ENCODE measurements around the gene SLC35F1. TPM values are rescaled to one million over a fixed set of nuclear protein-coding genes. Genes with fewer than 3 reads are reported as not detected.

Gene SLC35F1
- total RNA-seq, 2 donors from 2014 or later: under 0.01 to 0.78 TPM

- Histone ChIP-seq H3K9me3 (no peaks in the 10 kb centered on the region), H3K4me1 (peaks cover 13% of the 10 kb centered on the region), H3K36me3 (replicated peaks in 1 of 2; ENCODE audit: insufficient read depth in 1 of 2, low read depth in 2 of 2) (no peaks in the 10 kb centered on the region), H3K27ac (no peak overlapping the region), H3K27me3 (no peaks in the 10 kb centered on the region), H3K4me3 (no peak overlapping the region)
- DNase-seq: no peak
- intact Hi-C loops (cut with DNase I): no loop called here
- no peak for ATAC-seq
- TF ChIP-seq POLR2A (IDR thresholded peaks at IDR 0.05) (no peak), CTCF (IDR thresholded peaks at IDR 0.05) (no peak)
- 13 to 20% methylated on average over 4 of the region's 4 CpGs for WGBS, 2 donors
Measured at GRCh38 chr6:118317581-118318563, 410.8 kb downstream of the SLC35F1 start.

- TF ChIP-seq CTCF (IDR thresholded peaks at IDR 0.05) (no peak), POLR2A (IDR thresholded peaks at IDR 0.05) (no peak)
- H3K4me1 ChIP-seq: peaks cover 13% of the 10 kb centered on the region
- DNase-seq (no peak), ATAC-seq (no peak)
- H3K27ac ChIP-seq: no peak overlapping the region
- intact Hi-C loops (cut with DNase I): no loop called here
- H3K27me3 ChIP-seq: no peaks in the 10 kb centered on the region
- no peaks in the 10 kb centered on the region for H3K9me3 ChIP-seq
- H3K4me3 ChIP-seq: no peak overlapping the region
- no peaks in the 10 kb centered on the region for H3K36me3 ChIP-seq (replicated peaks in 1 of 2; ENCODE audit: insufficient read depth in 1 of 2, low read depth in 2 of 2)
- 23 to 30% methylated on average over 3 of the region's 3 CpGs for WGBS, 2 donors
Measured at GRCh38 chr6:118318648-118319047, 411.6 kb downstream of the SLC35F1 start.

GRCh38 chr6:118319416-118319815, 412.4 kb downstream of the SLC35F1 start:
- no peaks in the 10 kb centered on the region for H3K36me3 ChIP-seq (replicated peaks in 1 of 2; ENCODE audit: insufficient read depth in 1 of 2, low read depth in 2 of 2)
- no peaks in the 10 kb centered on the region for H3K9me3 ChIP-seq
- no peaks in the 10 kb centered on the region for H3K27me3 ChIP-seq
- no peak for DNase-seq
- intact Hi-C loops (cut with DNase I): no loop called here
- H3K4me1 ChIP-seq: peaks cover 13% of the 10 kb centered on the region
- H3K27ac ChIP-seq: no peak overlapping the region
- no peak for TF ChIP-seq CTCF (IDR thresholded peaks at IDR 0.05)
- no peak for TF ChIP-seq POLR2A (IDR thresholded peaks at IDR 0.05)
- no peak for ATAC-seq
- no peak overlapping the region for H3K4me3 ChIP-seq
- WGBS, 2 donors: 88 to 89% methylated on average over 3 of the region's 3 CpGs

GRCh38 chr6:118319894-118320649, 413.0 kb downstream of the SLC35F1 start:
- Histone ChIP-seq H3K36me3 (replicated peaks in 1 of 2; ENCODE audit: insufficient read depth in 1 of 2, low read depth in 2 of 2) (no peaks in the 10 kb centered on the region), H3K27me3 (no peaks in the 10 kb centered on the region), H3K4me1 (peaks cover 13% of the 10 kb centered on the region), H3K27ac (no peak overlapping the region), H3K9me3 (no peaks in the 10 kb centered on the region), H3K4me3 (no peak overlapping the region)
- no peak for TF ChIP-seq POLR2A (IDR thresholded peaks at IDR 0.05)
- TF ChIP-seq CTCF (IDR thresholded peaks at IDR 0.05): no peak
- DNase-seq: no peak
- intact Hi-C loops (cut with DNase I): no loop called here
- ATAC-seq: no peak
- 76 to 77% methylated on average over 5 of the region's 5 CpGs for WGBS, 2 donors
